Retinal pigment epithelial cell (primary cell): ENCODE results near the gene COL24A1.

Experiments used
- DNase-seq: peaks from one replicate; pipeline ENCODE4 v3.0.0-alpha.2; 2010; ENCODE audit warnings: low read depth
- H3K4me3 ChIP-seq: 2 replicates; pipeline ENCODE4 v1.5.1; 2011; ENCODE audit warnings: mild to moderate bottlenecking, low read length, control low read depth, moderate library complexity
- TF ChIP-seq, protein P1 (sequence below): conservative IDR thresholded peaks from 2 replicates; pipeline ENCODE4 v1.5.1; 2011; ENCODE audit warnings: low read depth, low read length, control low read depth, inconsistent platforms

COL24A1 gene

DNA sequence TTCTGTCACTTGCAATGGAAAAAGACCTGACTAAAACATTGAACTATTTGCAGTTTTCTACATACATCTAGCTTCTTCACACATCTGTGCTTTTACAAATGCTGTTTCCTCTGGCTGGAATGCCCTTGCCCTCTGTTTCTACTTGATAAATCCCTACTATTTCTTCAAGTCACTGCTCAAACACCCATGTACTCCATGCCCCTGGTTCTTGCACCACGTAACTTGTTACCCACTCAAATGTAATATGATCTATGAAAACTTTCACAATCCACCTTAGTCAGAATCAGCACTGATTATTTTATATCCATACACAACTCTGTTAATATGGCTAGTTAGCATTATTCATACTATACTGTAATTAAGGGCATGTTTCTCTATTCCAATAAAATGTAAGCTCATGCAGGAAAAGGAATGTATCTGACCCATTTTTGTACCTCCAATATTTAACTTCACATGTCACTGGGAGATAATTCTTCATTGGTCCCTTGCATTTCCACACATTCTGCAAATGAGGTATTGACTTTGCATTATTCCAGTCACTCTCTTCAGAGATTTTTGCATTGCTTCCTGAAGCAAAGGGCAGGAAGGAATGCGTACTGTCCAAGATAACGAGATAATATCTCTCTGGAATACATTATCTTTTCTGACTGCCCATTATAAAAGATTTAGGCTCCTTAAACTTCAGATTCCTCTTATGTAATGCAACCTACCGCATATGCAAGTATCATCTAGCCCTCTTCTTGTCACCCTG lies 158.3 kb downstream of the COL24A1 start:
- no peak overlapping the region for H3K4me3 ChIP-seq
- no peak for DNase-seq
- TF ChIP-seq, protein P1, sequence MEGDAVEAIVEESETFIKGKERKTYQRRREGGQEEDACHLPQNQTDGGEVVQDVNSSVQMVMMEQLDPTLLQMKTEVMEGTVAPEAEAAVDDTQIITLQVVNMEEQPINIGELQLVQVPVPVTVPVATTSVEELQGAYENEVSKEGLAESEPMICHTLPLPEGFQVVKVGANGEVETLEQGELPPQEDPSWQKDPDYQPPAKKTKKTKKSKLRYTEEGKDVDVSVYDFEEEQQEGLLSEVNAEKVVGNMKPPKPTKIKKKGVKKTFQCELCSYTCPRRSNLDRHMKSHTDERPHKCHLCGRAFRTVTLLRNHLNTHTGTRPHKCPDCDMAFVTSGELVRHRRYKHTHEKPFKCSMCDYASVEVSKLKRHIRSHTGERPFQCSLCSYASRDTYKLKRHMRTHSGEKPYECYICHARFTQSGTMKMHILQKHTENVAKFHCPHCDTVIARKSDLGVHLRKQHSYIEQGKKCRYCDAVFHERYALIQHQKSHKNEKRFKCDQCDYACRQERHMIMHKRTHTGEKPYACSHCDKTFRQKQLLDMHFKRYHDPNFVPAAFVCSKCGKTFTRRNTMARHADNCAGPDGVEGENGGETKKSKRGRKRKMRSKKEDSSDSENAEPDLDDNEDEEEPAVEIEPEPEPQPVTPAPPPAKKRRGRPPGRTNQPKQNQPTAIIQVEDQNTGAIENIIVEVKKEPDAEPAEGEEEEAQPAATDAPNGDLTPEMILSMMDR = no peak

GRCh38 chr1:85992791-85993190 lies 163.8 kb downstream of the COL24A1 start:
- TF ChIP-seq, protein P1 = no peak
- no peak overlapping the region for H3K4me3 ChIP-seq
- no peak for DNase-seq

DNA sequence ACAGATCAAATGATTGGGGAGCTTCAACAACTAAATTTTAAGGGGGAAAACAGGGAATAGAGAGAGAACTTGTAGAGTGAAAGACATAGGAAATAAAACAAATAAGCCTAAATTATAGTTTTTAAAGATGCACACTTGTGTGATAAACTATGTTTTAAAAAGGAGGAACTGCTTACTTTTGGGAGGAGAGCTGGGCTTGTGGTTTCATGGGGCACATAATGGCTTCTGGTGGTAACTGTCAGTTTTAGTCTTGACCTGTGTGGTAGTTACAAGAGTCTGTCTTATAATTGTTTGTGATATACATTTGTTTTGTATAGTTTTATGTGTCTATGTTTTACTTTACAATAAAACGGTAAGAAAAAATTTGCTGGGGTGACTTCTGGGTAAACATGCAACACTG lies 165.3 kb downstream of the COL24A1 start:
- no peak overlapping the region for H3K4me3 ChIP-seq
- DNase-seq = no peak
- TF ChIP-seq, protein P1 = no peak

DNA sequence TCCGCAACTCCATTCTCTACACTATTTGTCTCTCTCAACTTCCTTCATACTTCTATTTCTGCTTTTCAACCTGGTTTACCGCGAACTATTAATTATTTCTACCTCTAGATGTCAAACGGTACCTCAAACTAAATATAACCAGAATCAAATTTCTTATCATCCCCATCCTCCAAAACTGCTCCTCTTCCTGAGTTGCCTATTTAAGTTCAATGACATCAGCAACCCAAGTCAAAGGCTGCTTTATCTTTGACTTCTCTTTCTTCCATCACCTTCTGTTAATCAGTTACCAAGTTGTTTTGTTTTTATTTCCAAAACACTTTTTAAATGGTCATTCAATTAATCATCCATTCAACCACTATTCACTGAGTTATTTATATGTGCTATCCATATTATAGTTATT lies 171.9 kb downstream of the COL24A1 start:
- TF ChIP-seq, protein P1 = no peak
- no peak overlapping the region for H3K4me3 ChIP-seq
- no peak for DNase-seq

DNA sequence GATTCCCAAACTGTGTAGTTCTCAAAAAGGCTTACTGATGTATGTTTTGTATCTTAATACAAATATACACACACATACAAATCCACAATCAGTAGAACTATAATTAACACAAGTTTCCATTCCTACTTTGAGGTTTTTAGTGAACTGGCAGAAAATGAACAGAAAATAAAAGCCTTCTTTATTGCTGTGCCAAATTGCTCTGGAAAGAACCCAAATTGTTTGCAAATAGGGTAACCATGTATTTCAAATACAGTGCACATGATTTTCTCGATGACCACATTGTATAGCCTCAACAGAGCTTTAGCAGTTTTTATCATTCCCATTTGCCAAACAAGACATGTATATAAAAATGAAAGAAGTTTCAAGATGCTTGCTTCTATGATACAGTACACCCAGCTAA lies 173.3 kb downstream of the COL24A1 start:
- TF ChIP-seq, protein P1 = no peak
- no peak for DNase-seq
- no peak overlapping the region for H3K4me3 ChIP-seq

GRCh38 chr1:85976516-85977205 lies 179.9 kb downstream of the COL24A1 start:
- TF ChIP-seq, protein P1 = no peak
- DNase-seq = no peak
- no peak overlapping the region for H3K4me3 ChIP-seq

DNA sequence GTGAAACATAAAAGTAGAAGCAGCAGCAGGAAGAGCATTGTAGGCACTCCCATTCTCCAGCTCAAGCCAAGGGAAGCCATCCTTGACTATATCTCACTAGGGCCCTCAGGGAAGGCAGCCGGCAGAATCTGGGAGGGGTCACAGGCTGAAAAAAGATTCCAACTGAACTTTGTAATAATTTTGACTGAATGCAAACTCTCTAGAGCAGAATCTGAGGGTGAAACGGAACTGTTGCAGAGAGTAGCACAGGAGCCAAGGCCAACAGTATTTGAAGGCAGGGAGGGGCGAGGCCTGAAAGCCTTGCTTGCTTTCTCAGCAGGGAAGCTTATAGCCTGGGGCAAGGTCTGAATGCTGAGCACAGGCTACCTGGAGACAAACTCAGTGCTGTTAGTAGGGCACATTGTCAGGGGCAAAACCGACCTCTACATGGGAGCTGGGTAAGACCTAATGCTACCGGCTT lies 180.6 kb downstream of the COL24A1 start:
- no peak overlapping the region for H3K4me3 ChIP-seq
- no peak for DNase-seq
- TF ChIP-seq, protein P1 = no peak
